Measurements from ENCODE around the gene RXRA.

DNA sequence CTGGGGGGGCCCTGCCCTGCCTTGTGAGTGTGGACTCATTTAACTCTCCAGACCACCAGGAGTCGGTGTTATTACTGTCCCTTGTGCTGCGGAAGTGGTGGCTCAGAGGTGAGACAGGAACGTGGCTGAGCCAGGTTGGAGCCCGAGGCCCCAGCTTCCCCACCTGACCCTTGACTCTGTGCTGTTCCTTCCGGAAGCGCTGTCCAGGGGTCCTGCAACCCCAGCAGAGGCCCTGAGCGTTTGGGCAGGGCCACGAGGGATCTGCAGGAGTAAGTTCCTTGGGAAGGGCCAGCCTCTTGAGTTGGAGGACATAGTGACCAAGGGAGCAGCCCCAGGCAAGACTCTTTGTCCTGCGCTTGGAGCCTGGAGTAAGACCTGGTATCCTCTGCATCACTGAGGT is 99.6 kb downstream of the RXRA start:
- TF ChIP-seq, protein P1, sequence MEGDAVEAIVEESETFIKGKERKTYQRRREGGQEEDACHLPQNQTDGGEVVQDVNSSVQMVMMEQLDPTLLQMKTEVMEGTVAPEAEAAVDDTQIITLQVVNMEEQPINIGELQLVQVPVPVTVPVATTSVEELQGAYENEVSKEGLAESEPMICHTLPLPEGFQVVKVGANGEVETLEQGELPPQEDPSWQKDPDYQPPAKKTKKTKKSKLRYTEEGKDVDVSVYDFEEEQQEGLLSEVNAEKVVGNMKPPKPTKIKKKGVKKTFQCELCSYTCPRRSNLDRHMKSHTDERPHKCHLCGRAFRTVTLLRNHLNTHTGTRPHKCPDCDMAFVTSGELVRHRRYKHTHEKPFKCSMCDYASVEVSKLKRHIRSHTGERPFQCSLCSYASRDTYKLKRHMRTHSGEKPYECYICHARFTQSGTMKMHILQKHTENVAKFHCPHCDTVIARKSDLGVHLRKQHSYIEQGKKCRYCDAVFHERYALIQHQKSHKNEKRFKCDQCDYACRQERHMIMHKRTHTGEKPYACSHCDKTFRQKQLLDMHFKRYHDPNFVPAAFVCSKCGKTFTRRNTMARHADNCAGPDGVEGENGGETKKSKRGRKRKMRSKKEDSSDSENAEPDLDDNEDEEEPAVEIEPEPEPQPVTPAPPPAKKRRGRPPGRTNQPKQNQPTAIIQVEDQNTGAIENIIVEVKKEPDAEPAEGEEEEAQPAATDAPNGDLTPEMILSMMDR (IDR thresholded peaks at IDR 0.05) = no peak
- no peak for TF ChIP-seq POLR2A (IDR thresholded peaks at IDR 0.05)

Measured in adrenal gland (tissue), 5 donors.